SU-DHL-6 (cell line): ENCODE results near the gene SPOCD1.

Experiments
- EZH2phosphoT487 ChIP-seq: fragments of 200-600 bp; sonication (generic), shearing (Covaris generic); conservative IDR thresholded peaks from 2 replicates; pipeline ENCODE4 v1.6.1; 2018; ENCODE audit warnings: mild to moderate bottlenecking, antibody characterized with exemption, low read length, moderate library complexity, mixed read lengths
- TF ChIP-seq, protein P1 (sequence below): fragments of 200-600 bp; sonication (generic); IDR thresholded peaks from one replicate; pipeline ENCODE4 v1.5.1; 2017; ENCODE audit warnings: antibody characterized with exemption, mild to moderate bottlenecking, low read length, moderate library complexity; ENCODE audit not compliant: insufficient read depth, poor library complexity, severe bottlenecking

DNA sequence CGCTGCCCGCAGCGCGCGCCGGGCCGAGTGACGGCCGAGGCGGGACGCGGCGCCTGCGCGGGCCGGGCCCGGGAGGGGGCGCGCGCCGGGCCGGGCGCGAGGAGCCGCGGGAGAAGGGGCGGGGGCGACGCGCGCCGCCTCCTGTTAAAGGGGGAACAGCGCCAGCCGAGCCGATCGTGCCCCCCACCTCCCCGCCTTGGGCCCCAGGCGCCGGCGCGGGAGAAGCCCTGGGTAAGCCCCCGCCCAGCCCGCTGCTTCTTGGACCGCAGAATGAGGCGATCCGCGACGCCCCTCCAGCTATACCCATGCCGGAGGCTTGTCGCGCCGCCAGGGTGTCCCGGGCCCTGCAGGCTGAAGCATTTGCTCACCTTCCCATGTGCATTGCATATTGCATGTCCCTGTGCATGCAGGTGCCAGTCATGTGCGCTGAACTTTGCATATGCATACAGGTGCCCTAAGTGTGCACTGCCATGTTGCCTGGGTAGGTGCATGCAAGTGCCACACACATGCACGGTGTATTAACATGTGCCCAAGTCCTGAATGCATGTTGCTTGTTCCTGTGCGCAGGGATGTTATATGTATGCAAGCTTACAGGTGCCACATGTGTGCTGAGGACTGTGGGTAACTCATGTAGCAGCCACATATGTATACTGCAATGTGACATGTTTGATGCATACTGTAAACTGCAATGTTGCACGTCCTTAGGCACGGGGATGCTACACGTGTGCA lies 51.3 kb downstream of the SPOCD1 start, which contains the start of gene ADGRB2:
- TF ChIP-seq, protein P1, sequence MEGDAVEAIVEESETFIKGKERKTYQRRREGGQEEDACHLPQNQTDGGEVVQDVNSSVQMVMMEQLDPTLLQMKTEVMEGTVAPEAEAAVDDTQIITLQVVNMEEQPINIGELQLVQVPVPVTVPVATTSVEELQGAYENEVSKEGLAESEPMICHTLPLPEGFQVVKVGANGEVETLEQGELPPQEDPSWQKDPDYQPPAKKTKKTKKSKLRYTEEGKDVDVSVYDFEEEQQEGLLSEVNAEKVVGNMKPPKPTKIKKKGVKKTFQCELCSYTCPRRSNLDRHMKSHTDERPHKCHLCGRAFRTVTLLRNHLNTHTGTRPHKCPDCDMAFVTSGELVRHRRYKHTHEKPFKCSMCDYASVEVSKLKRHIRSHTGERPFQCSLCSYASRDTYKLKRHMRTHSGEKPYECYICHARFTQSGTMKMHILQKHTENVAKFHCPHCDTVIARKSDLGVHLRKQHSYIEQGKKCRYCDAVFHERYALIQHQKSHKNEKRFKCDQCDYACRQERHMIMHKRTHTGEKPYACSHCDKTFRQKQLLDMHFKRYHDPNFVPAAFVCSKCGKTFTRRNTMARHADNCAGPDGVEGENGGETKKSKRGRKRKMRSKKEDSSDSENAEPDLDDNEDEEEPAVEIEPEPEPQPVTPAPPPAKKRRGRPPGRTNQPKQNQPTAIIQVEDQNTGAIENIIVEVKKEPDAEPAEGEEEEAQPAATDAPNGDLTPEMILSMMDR, result no peak
- no peak for TF ChIP-seq EZH2phosphoT487
